ENCODE measurements around the gene EPB41L4A.

- TF ChIP-seq CTCF (IDR thresholded peaks at IDR 0.05; ENCODE audit: low read length) (no peak), EZH2 (optimal IDR thresholded peaks at IDR 0.05; ENCODE audit: low read depth, low read length) (no peak), EZH2phosphoT487 (IDR thresholded peaks at IDR 0.05; ENCODE audit: low read length) (no peak)
Measured at GRCh38 chr5:112267231-112267630, 151.8 kb downstream of the EPB41L4A start.
